CD14-positive monocyte (primary cell): Measurements from ENCODE around the gene PHYHD1. TPM values are rescaled to one million over a fixed set of nuclear protein-coding genes. Genes with fewer than 3 reads are reported as not detected.

Experiments used
- DNase-seq, 3 donors: peaks; one replicate each; pipeline ENCODE4 v3.0.0-alpha.2; 2011 to 2022
- H2AFZ ChIP-seq: 2 replicates; pipeline ENCODE4 v1.6.0; 2012; ENCODE audit warnings: mild to moderate bottlenecking, low read depth, low read length, inconsistent platforms; ENCODE audit not compliant: insufficient read depth, poor library complexity, severe bottlenecking
- H3K27ac ChIP-seq, 2 donors: 1 replicate in 1 of 2; 2 replicates in 1 of 2; pipeline ENCODE4 v1.5.1; 2012 to 2013; ENCODE audit warnings: low read length in 2 of 2, control low read depth in 1 of 2, inconsistent platforms in 1 of 2, low read depth in 1 of 2, mild to moderate bottlenecking in 1 of 2
- H3K27me3 ChIP-seq, 2 donors: one replicate each; pipeline versions ENCODE4 v1.6.0 to v1.6.1; 2011 to 2013; ENCODE audit warnings: low read length in 2 of 2; ENCODE audit not compliant: control insufficient read depth in 2 of 2, insufficient read depth in 2 of 2
- H3K36me3 ChIP-seq, 2 donors: replicated peaks in 1 of 2; 1 replicate in 1 of 2; 2 replicates in 1 of 2; pipeline versions ENCODE4 v1.5.1 to v1.6.1; 2012 to 2013; ENCODE audit warnings: low read length in 2 of 2, control low read depth in 1 of 2, inconsistent platforms in 1 of 2, mild to moderate bottlenecking in 1 of 2; ENCODE audit not compliant: insufficient read depth in 2 of 2, control insufficient read depth in 1 of 2
- H3K4me1 ChIP-seq, 2 donors: 1 replicate in 1 of 2; 2 replicates in 1 of 2; pipeline versions ENCODE4 v1.5.1 to v1.6.1; 2012 to 2013; ENCODE audit warnings: low read length in 2 of 2, control low read depth in 1 of 2, inconsistent platforms in 1 of 2, mild to moderate bottlenecking in 1 of 2, moderate library complexity in 1 of 2; ENCODE audit not compliant: insufficient read depth in 2 of 2, control insufficient read depth in 1 of 2
- H3K4me2 ChIP-seq: replicated peaks from 2 replicates; pipeline ENCODE3; 2012; ENCODE audit warnings: low read length, moderate library complexity, mild to moderate bottlenecking; ENCODE audit not compliant: poor library complexity, severe bottlenecking; ENCODE audit errors: extremely low read depth
- H3K4me3 ChIP-seq, 3 experiments: fragments of 200-600 bp in 1 of 3; sonication (generic) in 1 of 3; replicated peaks in 1 of 3; 1 replicate in 2 of 3; 2 replicates in 1 of 3; pipeline ENCODE4 v1.5.1; 2011 to 2013; ENCODE audit warnings: low read length in 3 of 3, mild to moderate bottlenecking in 3 of 3, control low read depth in 2 of 3, low read depth in 2 of 3, inconsistent platforms in 1 of 3, moderate library complexity in 1 of 3
- H3K79me2 ChIP-seq: 2 replicates; pipeline ENCODE4 v1.6.0; 2012; ENCODE audit warnings: mild to moderate bottlenecking, control low read depth, inconsistent platforms, low read length, moderate library complexity; ENCODE audit not compliant: insufficient read depth
- H3K9ac ChIP-seq: 2 replicates; pipeline ENCODE4 v1.6.0; 2017; ENCODE audit warnings: low read length, mild to moderate bottlenecking; ENCODE audit not compliant: insufficient read depth, poor library complexity, severe bottlenecking
- H3K9me3 ChIP-seq, 2 donors: replicated peaks in 1 of 2; 1 replicate in 1 of 2; 2 replicates in 1 of 2; pipeline versions ENCODE4 v1.5.1 to v1.6.1; 2012 to 2013; ENCODE audit warnings: low read length in 2 of 2, control low read depth in 1 of 2; ENCODE audit not compliant: control insufficient read depth in 1 of 2, insufficient read depth in 1 of 2
- H4K20me1 ChIP-seq: 2 replicates; pipeline ENCODE4 v1.6.0; 2012; ENCODE audit warnings: mild to moderate bottlenecking, low read length, control low read depth, moderate library complexity; ENCODE audit not compliant: insufficient read depth
- H3K27ac Mint-ChIP-seq, 7 donors: one replicate each; pipeline ENCODE4 v1.8.0; 2020; ENCODE audit warnings: mild to moderate bottlenecking in 7 of 7, mixed read lengths in 7 of 7, moderate library complexity in 6 of 7, inconsistent platforms in 2 of 7
- H3K27me3 Mint-ChIP-seq, 3 donors: one replicate each; pipeline ENCODE4 v1.8.0; 2021 to 2022; ENCODE audit warnings: low read depth in 3 of 3, mild to moderate bottlenecking in 3 of 3, mixed read lengths in 3 of 3, moderate library complexity in 3 of 3, inconsistent platforms in 1 of 3
- H3K36me3 Mint-ChIP-seq, 2 donors: one replicate each; pipeline ENCODE4 v1.8.0; 2020; ENCODE audit warnings: mixed read lengths in 2 of 2, inconsistent platforms in 1 of 2, mild to moderate bottlenecking in 1 of 2
- H3K4me1 Mint-ChIP-seq: one replicate; pipeline ENCODE4 v1.8.0; 2020; ENCODE audit warnings: mild to moderate bottlenecking, mixed read lengths
- H3K4me3 Mint-ChIP-seq, 2 donors: one replicate each; pipeline ENCODE4 v1.8.0; 2020; ENCODE audit warnings: mild to moderate bottlenecking in 2 of 2, mixed read lengths in 2 of 2, moderate library complexity in 1 of 2
- H3K9me3 Mint-ChIP-seq, 7 donors: one replicate each; pipeline ENCODE4 v1.8.0; 2020 to 2022; ENCODE audit warnings: mixed read lengths in 7 of 7, mild to moderate bottlenecking in 6 of 7, moderate library complexity in 6 of 7, inconsistent platforms in 2 of 7
- CTCF ChIP-seq: fragments of 200-600 bp; IDR thresholded peaks from one replicate; pipeline ENCODE4 v1.8.0; 2022; ENCODE audit warnings: antibody characterized with exemption, mild to moderate bottlenecking
- WGBS: methylation state at CpG from one replicate; pipeline ENCODE4 v1.1.5; 2013; ENCODE audit warnings: missing lambda C conversion rate; ENCODE audit not compliant: insufficient coverage; 5-methylcytosine and 5-hydroxymethylcytosine counted together
- intact Hi-C, 2 donors: fragments of 100-400 bp; cut with micrococcal nuclease; formaldehyde crosslinking; loops; one replicate each; pipeline versions ENCODE4 v1.15.0 to v1.15.1; 2023
- polyA plus RNA-seq, 3 donors: library from polyadenylated mRNA; depleted of rRNA in 1 of 3; unstranded in 2 of 3; stranded (reverse) in 1 of 3; fragments of 300-500 nt in 2 of 3; fragments of >200 nt in 1 of 3; fragmentation: Illumina TruSeq in 2 of 3; gene quantifications; 1 replicate in 2 of 3; 2 replicates in 1 of 3; pipeline ENCODE4 v1.2.3, GENCODE V29; 2012 to 2021

The PHYHD1 gene
- polyA plus RNA-seq, 3 donors: 0.29 TPM; not detected in 2

- Histone ChIP-seq H3K27ac (peak overlapping the region; percentile 27 to 84), H3K36me3 (peaks cover 16 to 26% of the 10 kb centered on the region in 2 donors), H3K9me3 (no peaks in the 10 kb centered on the region), H3K4me3 (peak overlapping the region; percentile 75 to 99 (median 89)), H4K20me1 (peaks cover 24% of the 10 kb centered on the region), H3K4me1 (peaks cover 16 to 21% of the 10 kb centered on the region in 2 donors), H2AFZ (peak overlapping the region; percentile 96), H3K79me2 (peaks cover 42% of the 10 kb centered on the region), H3K9ac (peak overlapping the region; percentile 88), H3K27me3 (no peaks in the 10 kb centered on the region), H3K4me2 (peak overlapping the region; percentile 86)
- no peak for TF ChIP-seq CTCF
- 0% methylated on average over 9 of the region's 19 CpGs for WGBS
- peaks cover 27% of the 10 kb centered on the region for H3K4me1 Mint-ChIP-seq
- H3K9me3 Mint-ChIP-seq: peaks cover 0 to 3% (median 0%) of the 10 kb centered on the region in 7 donors
- H3K36me3 Mint-ChIP-seq: peaks cover 23 to 32% of the 10 kb centered on the region in 2 donors
- peak overlapping the region; percentile 84 to 96 (median 89) for H3K27ac Mint-ChIP-seq
- H3K27me3 Mint-ChIP-seq: peaks cover 0 to 1% (median 0%) of the 10 kb centered on the region in 3 donors
- peak overlapping the region; percentile 94 to 98 for H3K4me3 Mint-ChIP-seq
- intact Hi-C loops: loop anchor here (5.0 to 10.0 kb wide), 2 partner anchors 62 to 111 kb away; partner anchors contain the start of genes DOLK (in 1 of the 2), NUP188 (in 1 of the 2) and ZER1 (in 1 of the 2)
- DNase-seq: peak in 2 of 3 donors; percentile 23 to 41
These were observed 37.8 kb upstream of the PHYHD1 start for GRCh38 chr9:128882677-128883603.

- peaks cover 0 to 3% (median 0%) of the 10 kb centered on the region in 7 donors for H3K9me3 Mint-ChIP-seq
- Histone ChIP-seq H3K9ac (no peak overlapping the region), H3K4me1 (peaks cover 16 to 21% of the 10 kb centered on the region in 2 donors), H3K4me2 (no peak overlapping the region), H3K27me3 (no peaks in the 10 kb centered on the region), H3K9me3 (no peaks in the 10 kb centered on the region), H2AFZ (no peak overlapping the region), H3K36me3 (peaks cover 28 to 38% of the 10 kb centered on the region in 2 donors), H4K20me1 (peaks cover 30% of the 10 kb centered on the region), H3K27ac (no peak overlapping the region), H3K4me3 (no peak overlapping the region), H3K79me2 (peaks cover 50% of the 10 kb centered on the region)
- no peak for TF ChIP-seq CTCF
- peaks cover 27% of the 10 kb centered on the region for H3K4me1 Mint-ChIP-seq
- intact Hi-C loops: loop anchor here (5.0 to 10.0 kb wide), 2 partner anchors 61 to 112 kb away; partner anchors contain the start of genes DOLK (in 1 of the 2), NUP188 (in 1 of the 2) and ZER1 (in 1 of the 2)
- H3K4me3 Mint-ChIP-seq: no peak overlapping the region
- H3K27ac Mint-ChIP-seq: peak overlapping the region in 1 of 7 donors; percentile 30
- WGBS: 100% methylated on average over 2 of the region's 2 CpGs
- H3K27me3 Mint-ChIP-seq: peaks cover 0 to 2% (median 1%) of the 10 kb centered on the region in 3 donors
- H3K36me3 Mint-ChIP-seq: peaks cover 35 to 45% of the 10 kb centered on the region in 2 donors
- DNase-seq: no peak
These were observed 36.6 kb upstream of the PHYHD1 start for GRCh38 chr9:128884164-128884563.
